ENCODE measurements around the gene CEL. TPM values are rescaled to one million over a fixed set of nuclear protein-coding genes. Genes with fewer than 3 reads are reported as not detected.

CEL gene
- total RNA-seq, 1 experiment from 2014 or later = 3.6 TPM

GRCh38 chr9:133114886-133115603 is 53.3 kb downstream of the CEL start:
- no peak for DNase-seq
- H3K18ac ChIP-seq (ENCODE audit: insufficient read length, low read depth, low read length) = no peak overlapping the region
- no peaks in the 10 kb centered on the region for H3K9me3 Mint-ChIP-seq
- no peak overlapping the region for H3K27ac Mint-ChIP-seq
- H2BK20ac ChIP-seq (ENCODE audit: low read depth, low read length, poor library complexity, severe bottlenecking) = no peak overlapping the region
- peaks cover 10 to 28% of the 10 kb centered on the region in 2 experiments for H3K4me1 Mint-ChIP-seq
- H4K91ac ChIP-seq (ENCODE audit: insufficient read length, low read depth, low read length) = no peak overlapping the region
- H3K14ac ChIP-seq (ENCODE audit: insufficient read depth, low read length) = no peak overlapping the region; the same call in 1 of the 2 replicates
- H2AK5ac ChIP-seq (ENCODE audit: insufficient read length, low read length) = no peak overlapping the region
- H2AFZ ChIP-seq (ENCODE audit: low read length) = no peak overlapping the region
- no CpG with 5 or more reads among the region's 19 CpGs for WGBS (ENCODE audit: extremely low coverage, insufficient read length, low lambda C conversion rate)
- H3K36me3 Mint-ChIP-seq (ENCODE audit: insufficient read depth in 1 of 3, low read depth in 3 of 3) = peaks cover 1 to 4% (median 4%) of the 10 kb centered on the region in 3 experiments; a peak in 4 of 7 replicates
- H3K23me2 ChIP-seq (ENCODE audit: insufficient read length, low read depth, low read length, poor library complexity, severe bottlenecking) = no peaks in the 10 kb centered on the region
- H3K4me2 ChIP-seq (ENCODE audit: insufficient read depth, insufficient read length, low read length) = no peak overlapping the region
- no peak overlapping the region for H4K8ac ChIP-seq (replicated peaks; ENCODE audit: insufficient read length, low read depth, low read length)
- no peaks in the 10 kb centered on the region for H3K79me2 ChIP-seq (ENCODE audit: insufficient read depth, low read length)
- no peaks in the 10 kb centered on the region for H3K79me1 ChIP-seq (ENCODE audit: insufficient read depth, low read depth, low read length, poor library complexity, severe bottlenecking)
- H3K23ac ChIP-seq (ENCODE audit: insufficient read length, low read depth, low read length) = no peak overlapping the region
- no peak overlapping the region for H2BK5ac ChIP-seq (ENCODE audit: insufficient read length, low read length)
- no peak overlapping the region for H3T11ph ChIP-seq (ENCODE audit: low read length)
- no peak overlapping the region for H2BK15ac ChIP-seq (ENCODE audit: low read depth, low read length)
- peaks cover 24% of the 10 kb centered on the region for H3K27me3 Mint-ChIP-seq (ENCODE audit: low read depth)
- peaks cover 3% of the 10 kb centered on the region; the same call in 1 of the 2 replicates for H3K4me1 ChIP-seq (ENCODE audit: insufficient read depth, low read length)
- no peak overlapping the region for H3K56ac ChIP-seq (ENCODE audit: insufficient read length, low read depth, low read length)
- H4K5ac ChIP-seq (ENCODE audit: insufficient read length, low read depth, low read length) = no peak overlapping the region
- peaks cover 8% of the 10 kb centered on the region; the same call in 1 of the 2 replicates for H3K27me3 ChIP-seq (ENCODE audit: insufficient read depth, low read length)
- no peak overlapping the region for H2BK120ac ChIP-seq (ENCODE audit: low read depth, low read length, poor library complexity, severe bottlenecking)
- H3K9me3 ChIP-seq (ENCODE audit: control insufficient read depth, low read depth, low read length) = no peaks in the 10 kb centered on the region
- H3K27ac ChIP-seq (ENCODE audit: insufficient read length, low read depth, low read length) = no peak overlapping the region
- H2BK12ac ChIP-seq (ENCODE audit: insufficient read length, low read depth, low read length) = no peak overlapping the region
- peaks cover 8% of the 10 kb centered on the region for H4K20me1 ChIP-seq (ENCODE audit: control insufficient read depth, insufficient read depth, insufficient read length)
- no peak overlapping the region for H3K9ac ChIP-seq (ENCODE audit: extremely low read depth, insufficient read length, low read length)
- no peak overlapping the region for H3K4me3 Mint-ChIP-seq
- no peak for TF ChIP-seq CTCF (conservative IDR thresholded peaks at IDR 0.05)
- no peak overlapping the region for H3K4ac ChIP-seq (ENCODE audit: low read depth, low read length)
